Measurements from ENCODE around the gene ABHD4.

Gene ABHD4

DNA sequence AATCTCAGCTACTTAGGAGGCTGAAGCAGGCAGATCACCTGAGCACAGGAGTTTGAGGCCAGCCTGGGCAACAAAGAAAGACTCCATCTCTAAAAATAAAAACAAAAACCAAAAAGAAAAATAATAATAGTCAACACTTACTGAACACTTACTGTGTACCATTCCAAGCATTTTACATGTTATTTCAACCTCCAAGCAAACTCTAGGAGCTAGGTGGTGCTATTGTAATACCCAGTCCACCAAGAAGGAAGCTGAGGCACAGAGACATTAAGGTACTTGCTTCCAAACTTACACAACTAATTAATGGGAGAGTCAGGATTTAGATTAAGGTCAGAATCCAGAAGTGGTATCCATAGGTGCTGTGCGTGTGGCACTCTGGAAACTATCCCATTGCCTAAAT is 59.8 kb downstream of the ABHD4 start:
- FAIRE-seq: no peak
- no peak for DNase-seq (ENCODE audit: insufficient read length, low spot score)

DNA sequence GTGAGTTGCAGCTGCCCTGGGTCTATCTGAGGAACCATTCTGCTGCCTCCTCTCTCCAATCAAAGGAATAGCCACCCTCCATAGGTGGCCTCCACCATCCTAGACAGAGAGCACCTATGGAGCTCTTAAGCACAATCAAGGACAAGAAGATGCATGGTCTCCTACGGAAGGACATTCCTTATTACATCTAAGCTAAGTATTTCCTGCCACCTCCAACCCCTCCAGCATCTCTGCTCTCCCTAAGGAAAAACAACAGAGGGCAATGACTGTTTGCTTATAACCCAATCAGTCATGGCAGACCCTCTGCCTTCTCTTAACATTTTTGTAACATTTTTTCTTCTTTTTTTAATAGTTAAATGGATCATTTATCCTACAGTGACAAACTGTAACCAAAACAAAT is 60.8 kb downstream of the ABHD4 start:
- FAIRE-seq: no peak

DNA sequence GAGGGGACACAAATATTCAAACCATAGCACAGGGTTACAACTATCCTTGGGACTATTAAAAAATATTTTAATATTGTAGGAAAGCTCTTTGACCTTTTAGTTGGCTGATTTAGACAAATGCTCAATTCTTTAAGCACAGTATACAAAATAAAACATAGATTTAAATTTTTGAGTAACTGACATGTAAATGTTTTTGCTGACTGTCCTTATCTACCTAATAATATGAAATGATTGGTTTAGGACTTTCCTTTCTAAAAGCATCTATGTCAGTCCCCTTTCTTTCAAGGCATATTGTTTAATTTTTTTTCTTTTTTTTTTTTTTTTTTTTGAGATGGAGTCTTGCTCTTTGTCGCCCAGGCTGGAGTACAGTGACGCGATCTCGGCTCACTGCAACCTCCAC is 62.6 kb downstream of the ABHD4 start:
- DNase-seq (ENCODE audit: insufficient read length, low spot score) (no peak), FAIRE-seq (no peak)

More for the DNA sequence above, 60.8 kb downstream of the ABHD4 start:
- DNase-seq (ENCODE audit: insufficient read length, low spot score): no peak
